H1 (cell line): ENCODE data around the gene YAF2. TPM values are rescaled to one million over a fixed set of nuclear protein-coding genes. Genes with fewer than 3 reads are reported as not detected.

Source experiments
- CTCF ChIA-PET: fragments of 300-600 bp; sonication (Branson Sonifier 250); formaldehyde crosslinking; loops from one replicate; lab custom pipeline; 2021; ENCODE audit not compliant: partially characterized antibody; lab: Charles Lee
- POLR2A ChIA-PET: fragments of 300-600 bp; sonication (Branson Sonifier 250); formaldehyde crosslinking; loops from one replicate; lab custom pipeline; 2021; ENCODE audit warnings: inconsistent platforms; ENCODE audit not compliant: partially characterized antibody; lab: Charles Lee
- DNase-seq, 2 experiments: peaks; one replicate each; pipeline versions ENCODE4 v3.0.0 to v3.0.0-alpha.2; 2010 to 2022; ENCODE audit warnings: low spot score in 2 of 2, low read depth in 1 of 2, mixed read lengths in 1 of 2
- FAIRE-seq: peaks from 2 replicates; lab custom pipeline; 2011; peaks lifted over from hg19 to GRCh38; lab: Jason Lieb, UNC
- H2AFZ ChIP-seq: 2 replicates; pipeline ENCODE4 v1.8.1; 2012; ENCODE audit warnings: low read length, inconsistent platforms
- H2AK5ac ChIP-seq: 2 replicates; pipeline ENCODE4 v1.6.1; 2013; ENCODE audit warnings: low read depth, low read length
- H2BK120ac ChIP-seq: replicated peaks from 2 replicates; pipeline ENCODE3; 2013; ENCODE audit warnings: low read depth, low read length, inconsistent platforms
- H2BK12ac ChIP-seq: 2 replicates; pipeline ENCODE4 v1.6.1; 2013; ENCODE audit warnings: low read depth, low read length
- H2BK15ac ChIP-seq: 2 replicates; pipeline ENCODE4 v1.6.1; 2013; ENCODE audit warnings: low read length
- H2BK20ac ChIP-seq: 2 replicates; pipeline ENCODE4 v1.6.1; 2013; ENCODE audit warnings: low read length
- H2BK5ac ChIP-seq: 2 replicates; pipeline ENCODE4 v1.6.1; 2013; ENCODE audit warnings: low read depth, low read length
- H3K14ac ChIP-seq: 2 replicates; pipeline ENCODE4 v1.6.1; 2013; ENCODE audit warnings: inconsistent platforms; ENCODE audit not compliant: insufficient read length
- H3K18ac ChIP-seq: 2 replicates; pipeline ENCODE4 v1.6.1; 2013; ENCODE audit warnings: low read length; ENCODE audit errors: extremely low read depth
- H3K23ac ChIP-seq: 2 replicates; pipeline ENCODE4 v1.6.1; 2013; ENCODE audit warnings: inconsistent platforms; ENCODE audit not compliant: insufficient read length
- H3K23me2 ChIP-seq: 2 replicates; pipeline ENCODE4 v1.6.1; 2013; ENCODE audit warnings: low read depth, low read length
- H3K27ac ChIP-seq: 2 replicates; pipeline ENCODE4 v1.6.1; 2011; ENCODE audit warnings: low read depth, low read length, inconsistent platforms
- H3K27me3 ChIP-seq, 4 experiments: replicated peaks in 1 of 4; 1 replicate in 1 of 4; 2 replicates in 3 of 4; pipeline versions ENCODE4 v1.6.1 to v1.8.1; 2011 to 2013; ENCODE audit warnings: low read length in 3 of 4, mild to moderate bottlenecking in 3 of 4, inconsistent platforms in 2 of 4, mixed read lengths in 2 of 4, moderate library complexity in 1 of 4; ENCODE audit not compliant: control insufficient read depth in 3 of 4, insufficient read depth in 3 of 4; ENCODE audit errors: extremely low read depth in 1 of 4
- H3K36me3 ChIP-seq, 4 experiments: 2 replicates each; pipeline versions ENCODE4 v1.6.1 to v1.8.1; 2011 to 2013; ENCODE audit warnings: mild to moderate bottlenecking in 4 of 4, low read length in 3 of 4, moderate library complexity in 2 of 4, control low read depth in 1 of 4, inconsistent platforms in 1 of 4; ENCODE audit not compliant: insufficient read depth in 4 of 4, control insufficient read depth in 2 of 4
- H3K4ac ChIP-seq: replicated peaks from 2 replicates; pipeline ENCODE3; 2013; ENCODE audit warnings: low read length, low read depth, mixed read lengths, inconsistent platforms; ENCODE audit not compliant: insufficient read length
- H3K4me1 ChIP-seq, 4 experiments: replicated peaks in 1 of 4; 1 replicate in 1 of 4; 2 replicates in 3 of 4; pipeline versions ENCODE4 v1.6.1 to v1.8.1; 2011 to 2013; ENCODE audit warnings: low read length in 3 of 4, inconsistent platforms in 2 of 4, mixed read lengths in 1 of 4; ENCODE audit not compliant: insufficient read depth in 4 of 4, control insufficient read depth in 3 of 4
- H3K4me2 ChIP-seq, 2 experiments: 2 replicates each; pipeline versions ENCODE4 v1.6.1 to v1.8.1; 2011 to 2013; ENCODE audit warnings: low read depth in 2 of 2, low read length in 2 of 2, control low read depth in 1 of 2, inconsistent platforms in 1 of 2, mild to moderate bottlenecking in 1 of 2; ENCODE audit not compliant: insufficient read depth in 1 of 2
- H3K4me3 ChIP-seq, 4 experiments: fragments of 200-600, 300-600 bp in 1 of 4; sonication (generic), shearing (Covaris generic), sonication (Bioruptor Twin) in 1 of 4; 2 replicates each; pipeline versions ENCODE4 v1.5.1 to v1.8.1; 2011 to 2016; ENCODE audit warnings: low read length in 4 of 4, low read depth in 3 of 4, control low read depth in 2 of 4, inconsistent platforms in 2 of 4, mild to moderate bottlenecking in 2 of 4, mixed read lengths in 1 of 4, moderate library complexity in 1 of 4; ENCODE audit not compliant: insufficient read depth in 2 of 4; ENCODE audit errors: extremely low read depth in 1 of 4
- H3K56ac ChIP-seq: replicated peaks from 2 replicates; pipeline ENCODE3; 2013; ENCODE audit warnings: low read depth, mild to moderate bottlenecking, mixed read lengths, low read length, inconsistent platforms; ENCODE audit not compliant: insufficient read length
- H3K79me1 ChIP-seq: 2 replicates; pipeline ENCODE4 v1.6.1; 2013; ENCODE audit warnings: low read depth, low read length, control low read depth
- H3K79me2 ChIP-seq, 2 experiments: 2 replicates each; pipeline versions ENCODE4 v1.6.1 to v1.8.1; 2012 to 2013; ENCODE audit warnings: low read length in 2 of 2, mild to moderate bottlenecking in 2 of 2, inconsistent platforms in 1 of 2; ENCODE audit not compliant: insufficient read depth in 2 of 2, control insufficient read depth in 1 of 2
- H3K9ac ChIP-seq, 4 experiments: replicated peaks in 1 of 4; 1 replicate in 1 of 4; 2 replicates in 3 of 4; pipeline versions ENCODE4 v1.6.1 to v1.8.1; 2011 to 2013; ENCODE audit warnings: low read depth in 3 of 4, low read length in 3 of 4, control low read depth in 2 of 4, mild to moderate bottlenecking in 2 of 4, moderate library complexity in 2 of 4, inconsistent platforms in 1 of 4; ENCODE audit errors: extremely low read depth in 1 of 4
- H3K9me3 ChIP-seq, 2 experiments: 2 replicates each; pipeline versions ENCODE4 v1.6.1 to v1.8.1; 2012 to 2013; ENCODE audit warnings: mild to moderate bottlenecking in 2 of 2, moderate library complexity in 2 of 2, control low read depth in 1 of 2, inconsistent platforms in 1 of 2, low read depth in 1 of 2, low read length in 1 of 2, mixed read lengths in 1 of 2; ENCODE audit not compliant: insufficient read depth in 2 of 2
- H4K20me1 ChIP-seq, 2 experiments: replicated peaks in 1 of 2; 2 replicates each; pipeline versions ENCODE3 to v1.8.1; 2011 to 2013; ENCODE audit warnings: inconsistent platforms in 2 of 2, low read length in 2 of 2, mild to moderate bottlenecking in 1 of 2; ENCODE audit not compliant: insufficient read depth in 2 of 2, control insufficient read depth in 1 of 2
- H4K5ac ChIP-seq: 2 replicates; pipeline ENCODE4 v1.6.1; 2013; ENCODE audit warnings: low read length, low read depth, mixed read lengths, inconsistent platforms; ENCODE audit not compliant: insufficient read length
- H4K8ac ChIP-seq: 2 replicates; pipeline ENCODE4 v1.8.0; 2013; ENCODE audit warnings: mild to moderate bottlenecking, moderate library complexity, low read length, inconsistent platforms; ENCODE audit not compliant: insufficient read depth; ENCODE audit errors: extremely low read depth
- H4K91ac ChIP-seq: replicated peaks from 2 replicates; pipeline ENCODE3; 2013; ENCODE audit warnings: low read length, mixed read lengths, inconsistent platforms; ENCODE audit not compliant: insufficient read length
- CEBPB ChIP-seq: IDR thresholded peaks from 2 replicates; pipeline ENCODE4 v1.6.1; 2012; ENCODE audit warnings: low read depth, low read length
- CREB1 ChIP-seq: IDR thresholded peaks from 2 replicates; pipeline ENCODE4 v1.6.1; 2012; ENCODE audit warnings: inconsistent platforms
- CTCF ChIP-seq, 3 experiments: IDR thresholded peaks; 1 replicate in 2 of 3; 2 replicates in 1 of 3; pipeline versions ENCODE4 v1.5.1 to v1.6.1; 2011; ENCODE audit warnings: low read length in 3 of 3, mild to moderate bottlenecking in 3 of 3, inconsistent platforms in 2 of 3, low read depth in 1 of 3, moderate library complexity in 1 of 3; ENCODE audit not compliant: insufficient read depth in 1 of 3; ENCODE audit errors: control extremely low read depth in 1 of 3
- E2F6 ChIP-seq: IDR thresholded peaks from 2 replicates; pipeline ENCODE4 v1.6.1; 2012; ENCODE audit warnings: inconsistent platforms
- FOSL1 ChIP-seq: IDR thresholded peaks from 2 replicates; pipeline ENCODE4 v1.6.1; 2011; ENCODE audit warnings: mild to moderate bottlenecking, low read depth, low read length, moderate library complexity; ENCODE audit not compliant: insufficient read depth
- HDAC6 ChIP-seq: IDR thresholded peaks from one replicate; pipeline ENCODE4 v1.7.1; 2012; ENCODE audit warnings: low read depth, mild to moderate bottlenecking, inconsistent platforms, low read length, moderate library complexity
- KDM1A ChIP-seq: fragments of 200-600, 300-600 bp; sonication (generic); IDR thresholded peaks from 2 replicates; pipeline ENCODE4 v1.7.1; 2016; ENCODE audit warnings: mild to moderate bottlenecking, low read length, borderline replicate concordance
- MAFK ChIP-seq: IDR thresholded peaks from 2 replicates; pipeline ENCODE4 v1.6.1; 2012; ENCODE audit warnings: low read depth, mild to moderate bottlenecking, improper control_type of control experiment, low read length
- POLR2AphosphoS5 ChIP-seq: IDR thresholded peaks from 2 replicates; pipeline ENCODE4 v1.6.1; 2011; ENCODE audit warnings: low read depth, low read length
- POU5F1 ChIP-seq: IDR thresholded peaks from 2 replicates; pipeline ENCODE4 v1.6.1; 2011; ENCODE audit warnings: low read depth, mild to moderate bottlenecking, low read length, moderate library complexity
- SIRT6 ChIP-seq: IDR thresholded peaks from one replicate; pipeline ENCODE4 v1.7.1; 2012; ENCODE audit warnings: low read length, inconsistent platforms
- SP2 ChIP-seq: IDR thresholded peaks from 2 replicates; pipeline ENCODE4 v1.6.1; 2012; ENCODE audit warnings: mild to moderate bottlenecking, low read length, inconsistent platforms
- TEAD4 ChIP-seq: IDR thresholded peaks from 2 replicates; pipeline ENCODE4 v1.6.1; 2012; ENCODE audit warnings: low read depth, low read length, inconsistent platforms, mixed read lengths
- WGBS, 2 experiments: shearing (Covaris generic) in 1 of 2; methylation state at CpG; one replicate each; pipeline versions ENCODE4 v1.1.6 to v1.1.7; 2013 to 2015; ENCODE audit warnings: low lambda C conversion rate in 2 of 2, mixed read lengths in 2 of 2, inconsistent platforms in 1 of 2, low coverage in 1 of 2, missing lambda C conversion rate in 1 of 2; ENCODE audit not compliant: insufficient replicate concordance in 2 of 2, insufficient coverage in 1 of 2, insufficient read length in 1 of 2; ENCODE audit errors: extremely low coverage in 1 of 2, missing lambda C conversion rate in 1 of 2; 5-methylcytosine and 5-hydroxymethylcytosine counted together
- polyA plus RNA-seq, 7 experiments: library from polyadenylated mRNA; depleted of rRNA in 3 of 7; stranded (reverse) in 5 of 7; unstranded in 2 of 7; fragments of >200 nt in 5 of 7; fragments of 200-250 nt in 2 of 7; gene quantifications; 1 replicate in 5 of 7; 2 replicates in 1 of 7; 4 replicates in 1 of 7; pipeline versions ENCODE4 v1.2.1 to v1.2.3, GENCODE V29; 2011 to 2013; ENCODE audit warnings: missing spikeins in 2 of 7, mixed read lengths in 2 of 7
- total RNA-seq: library from RNA; stranded (reverse); fragmentation: NEBNext Ultra II Directional; extraction: Animal tissue kit (Norgen Biotek cat#: 25700); gene quantifications from 2 replicates; pipeline ENCODE4 v1.2.1, GENCODE V29; 2021

YAF2 gene
- total and polyA plus RNA-seq, 2 of the 8 experiments (the other 6 are each of a cell fraction or from before 2014, with no cell fraction given), result 0.50 to 2.2 TPM

- H3K14ac ChIP-seq, result no peak overlapping the region
- no peak overlapping the region for H4K5ac ChIP-seq
- H2BK12ac ChIP-seq, result no peak overlapping the region
- no peak overlapping the region for H2AK5ac ChIP-seq
- no peak overlapping the region for H2AFZ ChIP-seq
- H3K27ac ChIP-seq, result no peak overlapping the region
- no peak overlapping the region for H2BK20ac ChIP-seq
- H3K79me1 ChIP-seq, result no peaks in the 10 kb centered on the region
- H4K20me1 ChIP-seq, result no peaks in the 10 kb centered on the region
- H3K23me2 ChIP-seq, result no peaks in the 10 kb centered on the region
- no peak overlapping the region for H4K8ac ChIP-seq
- H3K23ac ChIP-seq, result no peak overlapping the region
- no peaks in the 10 kb centered on the region for H3K27me3 ChIP-seq
- no peak overlapping the region for H3K4me2 ChIP-seq
- H3K4me1 ChIP-seq, result no peaks in the 10 kb centered on the region
- DNase-seq (no peak), FAIRE-seq (no peak)
- POLR2A ChIA-PET, result interaction anchor here (0.6 kb wide), 1 partner anchor 543 kb away, joined by 3 read pairs; no protein-coding TSS in a partner anchor
- H3K4me3 ChIP-seq, result no peak overlapping the region
- WGBS, 2 experiments, result 96% methylated on average over 4 of the region's 4 CpGs; no CpG with 5 or more reads in 1 of the 2 experiments
- H2BK120ac ChIP-seq, result no peak overlapping the region
- no peak overlapping the region for H3K56ac ChIP-seq
- H3K4ac ChIP-seq, result no peak overlapping the region
- no peak overlapping the region for H4K91ac ChIP-seq
- H3K36me3 ChIP-seq, result no peaks in the 10 kb centered on the region
- CTCF ChIA-PET, result interaction anchor here (0.6 kb wide), 2 partner anchors 112 to 287 kb away, joined by 3 read pairs; no protein-coding TSS in a partner anchor
- no peak overlapping the region for H2BK15ac ChIP-seq
- no peak overlapping the region for H3K18ac ChIP-seq
- no peak overlapping the region for H2BK5ac ChIP-seq
- no peak overlapping the region for H3K9ac ChIP-seq
- H3K9me3 ChIP-seq, result no peaks in the 10 kb centered on the region
- H3K79me2 ChIP-seq, result no peaks in the 10 kb centered on the region
- no peak for TF ChIP-seq CREB1
- no peak for TF ChIP-seq HDAC6
- TF ChIP-seq CEBPB, result no peak
- TF ChIP-seq KDM1A, result no peak
- no peak for TF ChIP-seq E2F6
- TF ChIP-seq MAFK, result no peak
- no peak for TF ChIP-seq SP2
- no peak for TF ChIP-seq SIRT6
- TF ChIP-seq FOSL1, result no peak
- TF ChIP-seq CTCF (IDR thresholded peaks at IDR 0.05; ENCODE audit: control extremely low read depth in 1 of 3, insufficient read depth in 1 of 3, low read depth in 1 of 3, low read length in 3 of 3), result no peak
- TF ChIP-seq TEAD4, result no peak
- TF ChIP-seq POLR2AphosphoS5, result no peak
- TF ChIP-seq POU5F1, result no peak
These were observed 21.7 kb upstream of the YAF2 start for GRCh38 chr12:42259699-42260098.
